Testis (tissue), 3 donors: ENCODE measurements around the gene TMIGD2. TPM values are rescaled to one million over a fixed set of nuclear protein-coding genes. Genes with fewer than 3 reads are reported as not detected.

Source experiments
- DNase-seq: peaks from one replicate; pipeline ENCODE4 v3.0.0-alpha.2; 2019
- H3K27ac ChIP-seq, 2 donors: fragments of 200-600 bp; sonication (generic); one replicate each; pipeline ENCODE4 v1.5.1; 2019
- H3K27me3 ChIP-seq: fragments of 200-600 bp; sonication (generic); one replicate; pipeline ENCODE4 v1.5.1; 2019
- H3K36me3 ChIP-seq: fragments of 200-600 bp; sonication (generic); one replicate; pipeline ENCODE4 v1.5.1; 2017; ENCODE audit warnings: low read depth; ENCODE audit errors: missing control alignments
- H3K4me1 ChIP-seq: fragments of 200-600 bp; sonication (generic); one replicate; pipeline ENCODE4 v1.5.1; 2019
- H3K4me3 ChIP-seq, 2 donors: fragments of 200-600 bp; sonication (generic); one replicate each; pipeline ENCODE4 v1.5.1; 2017 to 2019
- H3K9me3 ChIP-seq: fragments of 200-600 bp; sonication (generic); one replicate; pipeline ENCODE4 v1.5.1; 2017
- POLR2A ChIP-seq: fragments of 450-650 bp; IDR thresholded peaks from one replicate; pipeline ENCODE4 v1.6.1; 2017; ENCODE audit warnings: antibody characterized with exemption, mild to moderate bottlenecking, moderate library complexity
- WGBS, 2 donors: methylation state at CpG; one replicate each; pipeline ENCODE4 v1.1.5; 2018; 5-methylcytosine and 5-hydroxymethylcytosine counted together
- intact Hi-C: fragments of 100-400 bp; cut with DNase I; formaldehyde crosslinking; loops from one replicate; pipeline ENCODE4 v1.15.1; 2023; ENCODE audit warnings: low total_unique reads
- polyA plus RNA-seq: library from polyadenylated mRNA; stranded (reverse); fragments of 350-450 nt; fragmentation: Illumina TruSeq; extraction: RNeasy Lipid Tissue Mini Kit (QIAGEN cat#74804); gene quantifications from one replicate; pipeline ENCODE4 v1.2.3, GENCODE V29; 2014; ENCODE audit warnings: low read depth, low replicate concordance; ENCODE audit not compliant: insufficient read depth
- total RNA-seq, 2 donors: library from RNA; depleted of rRNA; stranded (reverse); fragments of >200 nt; gene quantifications; one replicate each; pipeline ENCODE4 v1.2.3, GENCODE V29; 2016
- TF ChIP-seq, protein P1 (sequence below), 3 experiments: fragments of 450-650 bp in 2 of 3; fragments of 200-600 bp in 1 of 3; sonication (generic) in 1 of 3; IDR thresholded peaks; one replicate each; pipeline ENCODE4 v1.5.1; 2016 to 2019; ENCODE audit warnings: antibody characterized with exemption in 3 of 3, mild to moderate bottlenecking in 2 of 3, moderate library complexity in 1 of 3

The TMIGD2 gene
- total and polyA plus RNA-seq, 3 donors from 2014 or later: 0.47 to 1.1 (median 0.83) TPM

DNA sequence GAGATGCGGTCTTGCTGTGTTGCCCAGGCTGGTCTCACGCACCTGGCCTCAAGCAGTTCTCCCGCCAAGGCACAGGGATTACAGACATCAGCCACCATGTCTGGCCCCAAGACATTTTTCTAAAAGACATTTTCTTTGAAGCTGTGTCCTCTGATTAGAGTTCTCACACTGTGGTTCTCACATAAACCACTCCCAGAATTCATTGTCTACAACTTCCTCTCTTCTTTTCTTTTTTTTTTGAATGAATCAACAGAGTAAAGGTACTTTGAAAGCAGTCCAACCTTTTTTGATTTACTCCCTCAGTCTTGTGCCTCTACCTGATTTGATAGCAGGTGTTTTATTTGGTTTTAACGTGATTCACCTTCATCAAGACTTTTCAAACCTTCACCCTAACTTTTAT, 37.4 kb downstream of the TMIGD2 start:
- intact Hi-C loops: no loop called here
- no peak for DNase-seq
- Histone ChIP-seq H3K36me3 (no peaks in the 10 kb centered on the region), H3K4me3 (no peak overlapping the region), H3K4me1 (no peaks in the 10 kb centered on the region), H3K9me3 (no peaks in the 10 kb centered on the region), H3K27me3 (no peaks in the 10 kb centered on the region), H3K27ac (no peak overlapping the region)
- no peak for TF ChIP-seq POLR2A
- 79 to 88% methylated on average over 4 of the region's 4 CpGs for WGBS, 2 donors

GRCh38 chr19:4260613-4261191, 41.5 kb downstream of the TMIGD2 start:
- Histone ChIP-seq H3K36me3 (no peaks in the 10 kb centered on the region), H3K4me3 (no peak overlapping the region), H3K9me3 (no peaks in the 10 kb centered on the region), H3K4me1 (no peaks in the 10 kb centered on the region), H3K27me3 (no peaks in the 10 kb centered on the region), H3K27ac (no peak overlapping the region)
- no peak for DNase-seq
- TF ChIP-seq, protein P1, sequence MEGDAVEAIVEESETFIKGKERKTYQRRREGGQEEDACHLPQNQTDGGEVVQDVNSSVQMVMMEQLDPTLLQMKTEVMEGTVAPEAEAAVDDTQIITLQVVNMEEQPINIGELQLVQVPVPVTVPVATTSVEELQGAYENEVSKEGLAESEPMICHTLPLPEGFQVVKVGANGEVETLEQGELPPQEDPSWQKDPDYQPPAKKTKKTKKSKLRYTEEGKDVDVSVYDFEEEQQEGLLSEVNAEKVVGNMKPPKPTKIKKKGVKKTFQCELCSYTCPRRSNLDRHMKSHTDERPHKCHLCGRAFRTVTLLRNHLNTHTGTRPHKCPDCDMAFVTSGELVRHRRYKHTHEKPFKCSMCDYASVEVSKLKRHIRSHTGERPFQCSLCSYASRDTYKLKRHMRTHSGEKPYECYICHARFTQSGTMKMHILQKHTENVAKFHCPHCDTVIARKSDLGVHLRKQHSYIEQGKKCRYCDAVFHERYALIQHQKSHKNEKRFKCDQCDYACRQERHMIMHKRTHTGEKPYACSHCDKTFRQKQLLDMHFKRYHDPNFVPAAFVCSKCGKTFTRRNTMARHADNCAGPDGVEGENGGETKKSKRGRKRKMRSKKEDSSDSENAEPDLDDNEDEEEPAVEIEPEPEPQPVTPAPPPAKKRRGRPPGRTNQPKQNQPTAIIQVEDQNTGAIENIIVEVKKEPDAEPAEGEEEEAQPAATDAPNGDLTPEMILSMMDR (IDR thresholded peaks at IDR 0.05): no peak
- no peak for TF ChIP-seq POLR2A
- WGBS, 2 donors: 88 to 92% methylated on average over 11 of the region's 11 CpGs
- intact Hi-C loops: no loop called here

DNA sequence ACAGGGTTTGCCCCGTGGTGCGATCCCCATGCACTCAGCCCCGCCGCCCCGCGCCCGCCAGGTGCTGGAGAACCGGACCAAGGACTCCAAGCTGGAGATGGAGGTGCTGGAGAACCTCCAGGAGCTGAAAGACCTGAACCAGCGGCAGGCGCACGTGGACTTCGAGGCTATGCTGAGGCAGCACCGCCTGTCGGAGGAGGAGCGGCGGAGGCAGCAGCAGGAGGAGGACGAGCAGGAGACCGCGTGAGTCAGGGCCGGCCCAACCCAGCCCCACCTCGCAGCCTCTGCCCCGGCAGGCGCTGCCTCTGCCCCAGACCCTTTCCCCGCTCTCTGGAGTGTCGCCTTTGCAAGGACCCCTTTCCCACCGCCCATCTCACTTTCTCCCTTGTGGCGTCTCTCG, 44.0 kb downstream of the TMIGD2 start:
- H3K27ac ChIP-seq: no peak overlapping the region
- no peaks in the 10 kb centered on the region for H3K9me3 ChIP-seq
- H3K4me1 ChIP-seq: no peaks in the 10 kb centered on the region
- no peak for DNase-seq
- H3K4me3 ChIP-seq: no peak overlapping the region
- intact Hi-C loops: no loop called here
- no peaks in the 10 kb centered on the region for H3K27me3 ChIP-seq
- no peaks in the 10 kb centered on the region for H3K36me3 ChIP-seq
- WGBS, 2 donors: 80 to 94% methylated on average over 21 to 26 of the region's 28 CpGs
- TF ChIP-seq, protein P1 (IDR thresholded peaks at IDR 0.05): no peak
- no peak for TF ChIP-seq POLR2A

GRCh38 chr19:4257025-4257424, 45.2 kb downstream of the TMIGD2 start:
- Histone ChIP-seq H3K27me3 (no peaks in the 10 kb centered on the region), H3K36me3 (no peaks in the 10 kb centered on the region), H3K9me3 (no peaks in the 10 kb centered on the region), H3K4me3 (no peak overlapping the region), H3K4me1 (no peaks in the 10 kb centered on the region), H3K27ac (no peak overlapping the region)
- WGBS, 2 donors: 86 to 91% methylated on average over 5 to 6 of the region's 6 CpGs
- TF ChIP-seq, protein P1 (IDR thresholded peaks at IDR 0.05): no peak
- TF ChIP-seq POLR2A: no peak
- intact Hi-C loops: no loop called here
- no peak for DNase-seq

DNA sequence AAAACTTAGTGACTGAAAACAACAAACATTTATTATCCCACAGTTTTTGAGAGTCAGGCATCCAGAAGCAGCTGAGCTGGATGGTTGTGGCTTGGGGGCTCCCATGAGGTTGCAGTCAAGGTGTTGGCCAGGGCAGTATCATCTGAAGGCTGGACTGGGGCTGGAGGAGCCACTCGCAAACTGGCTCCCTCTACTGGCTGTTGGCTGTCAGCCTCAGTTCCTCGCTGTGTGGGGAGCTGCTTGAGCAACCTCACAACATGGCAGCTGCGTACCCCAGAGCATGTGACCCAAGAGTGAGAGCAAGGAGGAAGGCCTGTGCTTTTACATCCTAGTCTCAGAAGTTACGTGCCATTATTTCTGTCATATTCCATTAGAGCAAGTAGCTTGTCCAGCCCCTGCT, 45.6 kb downstream of the TMIGD2 start:
- intact Hi-C loops: no loop called here
- Histone ChIP-seq H3K4me3 (no peak overlapping the region), H3K27me3 (no peaks in the 10 kb centered on the region), H3K27ac (no peak overlapping the region), H3K4me1 (no peaks in the 10 kb centered on the region), H3K9me3 (no peaks in the 10 kb centered on the region), H3K36me3 (no peaks in the 10 kb centered on the region)
- TF ChIP-seq, protein P1 (IDR thresholded peaks at IDR 0.05): no peak
- TF ChIP-seq POLR2A: no peak
- 96 to 99% methylated on average over 4 of the region's 4 CpGs for WGBS, 2 donors
- DNase-seq: no peak
